Measurements from ENCODE around the gene STXBP6.

- TF ChIP-seq, protein P1, sequence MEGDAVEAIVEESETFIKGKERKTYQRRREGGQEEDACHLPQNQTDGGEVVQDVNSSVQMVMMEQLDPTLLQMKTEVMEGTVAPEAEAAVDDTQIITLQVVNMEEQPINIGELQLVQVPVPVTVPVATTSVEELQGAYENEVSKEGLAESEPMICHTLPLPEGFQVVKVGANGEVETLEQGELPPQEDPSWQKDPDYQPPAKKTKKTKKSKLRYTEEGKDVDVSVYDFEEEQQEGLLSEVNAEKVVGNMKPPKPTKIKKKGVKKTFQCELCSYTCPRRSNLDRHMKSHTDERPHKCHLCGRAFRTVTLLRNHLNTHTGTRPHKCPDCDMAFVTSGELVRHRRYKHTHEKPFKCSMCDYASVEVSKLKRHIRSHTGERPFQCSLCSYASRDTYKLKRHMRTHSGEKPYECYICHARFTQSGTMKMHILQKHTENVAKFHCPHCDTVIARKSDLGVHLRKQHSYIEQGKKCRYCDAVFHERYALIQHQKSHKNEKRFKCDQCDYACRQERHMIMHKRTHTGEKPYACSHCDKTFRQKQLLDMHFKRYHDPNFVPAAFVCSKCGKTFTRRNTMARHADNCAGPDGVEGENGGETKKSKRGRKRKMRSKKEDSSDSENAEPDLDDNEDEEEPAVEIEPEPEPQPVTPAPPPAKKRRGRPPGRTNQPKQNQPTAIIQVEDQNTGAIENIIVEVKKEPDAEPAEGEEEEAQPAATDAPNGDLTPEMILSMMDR (IDR thresholded peaks at IDR 0.05): no peak
- TF ChIP-seq POLR2A (IDR thresholded peaks at IDR 0.05): no peak
- TF ChIP-seq EP300 (IDR thresholded peaks at IDR 0.05): no peak
Observed at GRCh38 chr14:24761141-24761540, 288.8 kb downstream of the STXBP6 start.
